ENCODE measurements around the gene SS18. TPM values are rescaled to one million over a fixed set of nuclear protein-coding genes. Genes with fewer than 3 reads are reported as not detected.
A peak's percentile ranks its signal among the peaks of the same experiment; 100 is the strongest.

The SS18 gene
- total RNA-seq, 1 donor from 2014 or later = 81.4 TPM

DNA sequence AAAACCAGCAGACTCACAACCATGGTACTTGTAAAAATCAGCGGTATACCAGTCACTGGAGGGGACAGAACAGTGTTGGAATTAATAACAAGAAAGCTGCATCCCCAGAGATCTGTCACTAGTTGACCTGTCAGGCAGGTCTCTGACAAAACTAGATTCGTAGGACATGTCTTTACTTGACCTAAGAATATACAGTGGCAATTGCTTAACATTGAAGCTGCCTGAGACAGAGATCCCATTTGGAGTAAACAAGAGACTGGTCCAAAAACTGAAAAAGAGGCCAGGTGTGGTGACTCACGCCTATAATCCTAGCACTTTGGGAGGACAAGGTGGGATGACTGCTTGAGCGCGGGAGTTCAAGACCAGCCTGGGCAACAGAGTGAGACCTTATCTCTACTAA, 7.2 kb upstream of the SS18 start:
- Mint-ChIP-seq H3K27ac (ENCODE audit: unreplicated experiment) (no peak overlapping the region), H3K9me3 (peaks cover 14% of the 10 kb centered on the region), H3K27me3 (ENCODE audit: low read depth) (no peaks in the 10 kb centered on the region), H3K36me3 (ENCODE audit: low read depth) (no peaks in the 10 kb centered on the region), H3K4me3 (no peak overlapping the region), H3K4me1 (peaks cover 4% of the 10 kb centered on the region)
- DNase-seq (ENCODE audit: low read depth, low spot score) = no peak
- TF ChIP-seq, protein P1, sequence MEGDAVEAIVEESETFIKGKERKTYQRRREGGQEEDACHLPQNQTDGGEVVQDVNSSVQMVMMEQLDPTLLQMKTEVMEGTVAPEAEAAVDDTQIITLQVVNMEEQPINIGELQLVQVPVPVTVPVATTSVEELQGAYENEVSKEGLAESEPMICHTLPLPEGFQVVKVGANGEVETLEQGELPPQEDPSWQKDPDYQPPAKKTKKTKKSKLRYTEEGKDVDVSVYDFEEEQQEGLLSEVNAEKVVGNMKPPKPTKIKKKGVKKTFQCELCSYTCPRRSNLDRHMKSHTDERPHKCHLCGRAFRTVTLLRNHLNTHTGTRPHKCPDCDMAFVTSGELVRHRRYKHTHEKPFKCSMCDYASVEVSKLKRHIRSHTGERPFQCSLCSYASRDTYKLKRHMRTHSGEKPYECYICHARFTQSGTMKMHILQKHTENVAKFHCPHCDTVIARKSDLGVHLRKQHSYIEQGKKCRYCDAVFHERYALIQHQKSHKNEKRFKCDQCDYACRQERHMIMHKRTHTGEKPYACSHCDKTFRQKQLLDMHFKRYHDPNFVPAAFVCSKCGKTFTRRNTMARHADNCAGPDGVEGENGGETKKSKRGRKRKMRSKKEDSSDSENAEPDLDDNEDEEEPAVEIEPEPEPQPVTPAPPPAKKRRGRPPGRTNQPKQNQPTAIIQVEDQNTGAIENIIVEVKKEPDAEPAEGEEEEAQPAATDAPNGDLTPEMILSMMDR (conservative IDR thresholded peaks at IDR 0.05) = no peak

DNA sequence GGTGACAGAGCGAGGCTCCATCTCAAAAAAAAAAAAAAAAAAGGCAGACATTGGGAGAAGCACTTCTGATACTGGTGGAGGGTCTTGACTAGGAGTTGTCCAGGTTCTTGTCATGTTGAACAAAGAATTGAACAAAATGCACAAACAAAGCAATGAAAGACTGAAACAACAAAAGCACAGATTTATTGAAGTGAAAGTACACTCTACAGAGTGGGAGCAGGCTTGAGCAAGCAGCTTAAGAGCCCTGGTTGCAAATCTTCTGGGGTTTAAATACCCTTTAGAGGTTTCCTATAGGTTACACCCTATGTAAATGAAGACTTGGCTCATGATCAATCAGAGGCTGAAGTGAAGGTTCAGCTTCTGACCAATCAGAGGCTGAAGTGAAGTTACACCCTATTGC, 6.4 kb upstream of the SS18 start:
- Mint-ChIP-seq H3K27me3 (ENCODE audit: low read depth) (no peaks in the 10 kb centered on the region), H3K4me3 (no peak overlapping the region), H3K9me3 (peaks cover 14% of the 10 kb centered on the region), H3K36me3 (ENCODE audit: low read depth) (no peaks in the 10 kb centered on the region), H3K27ac (ENCODE audit: unreplicated experiment) (no peak overlapping the region), H3K4me1 (peaks cover 4% of the 10 kb centered on the region)
- DNase-seq (ENCODE audit: low read depth, low spot score) = no peak
- TF ChIP-seq, protein P1 (conservative IDR thresholded peaks at IDR 0.05) = no peak

DNA sequence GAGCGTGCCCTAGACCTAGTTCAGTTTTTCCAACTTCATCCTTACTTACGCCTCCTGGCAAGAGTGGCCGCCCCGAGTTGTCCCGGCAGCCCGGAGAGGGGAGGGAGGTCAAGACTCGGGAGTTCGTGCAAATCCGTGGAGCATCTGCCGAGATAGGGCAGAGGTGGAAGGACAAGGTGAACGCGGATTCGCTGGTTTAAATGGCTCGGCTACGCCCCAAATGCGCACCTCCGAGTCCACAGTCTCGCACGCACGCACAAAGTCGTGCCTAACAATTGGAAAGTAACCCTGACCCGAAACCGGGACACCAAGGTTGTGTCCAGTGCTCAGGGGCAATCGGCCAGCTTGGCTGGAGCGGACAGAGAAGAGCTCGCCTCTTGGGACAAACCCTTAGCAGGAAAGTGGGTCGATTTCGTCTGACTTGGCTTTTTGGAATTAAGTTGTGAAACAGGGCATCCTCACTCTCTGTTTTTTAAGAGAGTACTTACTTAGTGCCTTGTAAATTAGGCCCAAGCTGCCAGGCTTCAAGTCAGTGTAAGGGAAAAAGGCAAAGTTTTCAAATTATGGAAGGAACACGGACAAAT, 726 bp upstream of the SS18 start:
- TF ChIP-seq, protein P1 (conservative IDR thresholded peaks at IDR 0.05) = no peak

DNA sequence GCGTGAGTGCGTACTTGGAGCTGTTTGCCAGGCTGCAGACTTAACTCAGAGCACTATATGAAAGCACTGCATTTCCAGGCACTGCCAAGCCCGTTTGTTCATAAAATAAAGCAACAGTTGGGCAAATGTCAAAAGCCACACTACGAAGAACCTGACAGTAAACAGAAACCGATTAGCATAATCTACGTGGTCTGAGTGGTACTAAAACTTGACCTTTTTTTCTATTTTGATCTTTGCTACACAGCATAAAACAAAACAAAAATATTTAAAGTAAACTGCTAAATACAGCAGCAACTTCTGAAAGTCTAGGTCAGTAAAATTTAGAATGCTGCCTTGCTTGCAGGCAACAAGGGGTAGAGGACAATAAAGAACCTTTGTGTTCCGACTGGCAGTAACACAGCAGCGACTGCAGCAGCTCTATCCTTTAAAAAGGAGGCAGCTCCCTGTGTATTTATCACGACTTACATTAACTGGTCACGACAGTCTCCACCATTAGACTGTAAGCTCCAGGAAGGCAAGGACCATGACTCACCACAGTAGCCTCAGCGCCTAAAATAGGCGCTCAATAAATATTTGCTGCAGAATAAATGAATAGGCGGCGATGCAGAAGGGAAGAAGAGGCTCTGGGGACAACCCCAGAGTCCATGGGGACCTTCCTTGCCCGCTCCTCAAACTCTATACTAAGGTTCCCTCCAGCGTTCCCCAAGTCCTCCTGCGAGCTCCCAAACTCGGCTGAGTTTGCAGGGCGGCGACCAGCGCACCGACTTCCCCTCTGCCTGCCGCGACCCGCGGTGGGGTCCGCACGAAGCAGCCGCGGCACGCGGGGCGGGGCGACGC, 902 bp downstream of the SS18 start:
- peak overlapping the region; percentile 99 for H3K4me3 Mint-ChIP-seq
- DNase-seq (ENCODE audit: low read depth, low spot score) = no peak
- no peaks in the 10 kb centered on the region for H3K9me3 Mint-ChIP-seq
- TF ChIP-seq, protein P1 (conservative IDR thresholded peaks at IDR 0.05) = no peak
- H3K27ac Mint-ChIP-seq (ENCODE audit: unreplicated experiment) = peak overlapping the region; percentile 95
- peaks cover 36% of the 10 kb centered on the region for H3K4me1 Mint-ChIP-seq
- H3K27me3 Mint-ChIP-seq (ENCODE audit: low read depth) = no peaks in the 10 kb centered on the region
- peaks cover 3% of the 10 kb centered on the region for H3K36me3 Mint-ChIP-seq (ENCODE audit: low read depth)

More for the DNA sequence above, 726 bp upstream of the SS18 start:
- peak overlapping the region; percentile 99 for H3K4me3 Mint-ChIP-seq
- H3K36me3 Mint-ChIP-seq (ENCODE audit: low read depth) = peaks cover 3% of the 10 kb centered on the region
- peak overlapping the region; percentile 95 for H3K27ac Mint-ChIP-seq (ENCODE audit: unreplicated experiment)
- H3K4me1 Mint-ChIP-seq = peaks cover 36% of the 10 kb centered on the region
- DNase-seq (ENCODE audit: low read depth, low spot score) = no peak
- H3K9me3 Mint-ChIP-seq = no peaks in the 10 kb centered on the region
- H3K27me3 Mint-ChIP-seq (ENCODE audit: low read depth) = no peaks in the 10 kb centered on the region

DNA sequence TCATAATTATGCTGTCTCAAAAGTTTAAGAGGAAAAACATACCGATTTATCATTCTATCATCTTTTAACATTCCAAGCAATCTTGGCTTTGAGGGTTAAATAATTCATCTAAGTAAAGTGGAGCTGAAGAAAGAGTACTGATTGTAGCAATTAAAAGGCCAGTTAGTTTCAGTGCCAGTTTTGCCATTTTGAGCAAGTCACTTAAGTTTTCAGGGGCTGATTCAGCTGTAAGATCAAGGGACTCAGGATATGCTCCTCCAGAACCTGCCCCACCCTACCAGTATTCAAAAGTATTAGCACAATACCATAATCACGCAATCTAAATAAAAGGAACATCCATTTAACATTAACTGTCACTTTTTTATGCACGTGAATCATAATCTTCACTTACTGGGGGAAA, 1.9 kb downstream of the SS18 start:
- H3K4me1 Mint-ChIP-seq = peaks cover 36% of the 10 kb centered on the region
- peak overlapping the region; percentile 99 for H3K4me3 Mint-ChIP-seq
- H3K27ac Mint-ChIP-seq (ENCODE audit: unreplicated experiment) = no peak overlapping the region
- no peak for DNase-seq (ENCODE audit: low read depth, low spot score)
- H3K27me3 Mint-ChIP-seq (ENCODE audit: low read depth) = no peaks in the 10 kb centered on the region
- TF ChIP-seq, protein P1 (conservative IDR thresholded peaks at IDR 0.05) = no peak
- H3K9me3 Mint-ChIP-seq = no peaks in the 10 kb centered on the region
- H3K36me3 Mint-ChIP-seq (ENCODE audit: low read depth) = peaks cover 3% of the 10 kb centered on the region

All from neural crest cell (in vitro differentiated cells).